SK-N-SH (cell line): ENCODE measurements around the gene ANP32A. TPM values are rescaled to one million over a fixed set of nuclear protein-coding genes. Genes with fewer than 3 reads are reported as not detected.
A peak's percentile ranks its signal among the peaks of the same experiment; 100 is the strongest.

Source experiments
- CTCF ChIA-PET: fragments of 300-600, 350-600 bp; formaldehyde crosslinking; extraction: SDS; loops from one replicate; lab custom pipeline; 2021; lab: Yijun Ruan, JAX
- POLR2A ChIA-PET: fragments of 350-600 bp; sonication (Branson Sonifier 250); formaldehyde crosslinking; extraction: SDS; loops from one replicate; lab custom pipeline; 2020; ENCODE audit warnings: antibody characterized with exemption, inconsistent platforms; lab: Yijun Ruan, JAX
- DNase-seq: peaks from one replicate; pipeline ENCODE4 v3.0.0; 2012
- H2AFZ ChIP-seq: fragments of 200-600 bp; sonication (generic); 2 replicates; pipeline ENCODE4 v1.8.1; 2016; ENCODE audit warnings: antibody characterized with exemption, mild to moderate bottlenecking, low read depth
- H3F3A ChIP-seq: fragments of 200-600 bp; sonication (generic); replicated peaks from 2 replicates; pipeline ENCODE3; 2016; ENCODE audit warnings: antibody characterized with exemption, mild to moderate bottlenecking; ENCODE audit not compliant: insufficient read depth
- H3K27ac ChIP-seq, 2 experiments: fragments of 200-500 bp in 1 of 2; fragments of 200-600 bp in 1 of 2; sonication (Bioruptor generic) in 1 of 2; sonication (generic), shearing (Covaris generic) in 1 of 2; 2 replicates each; pipeline versions ENCODE4 v1.5.1 to v1.6.1; 2014 to 2016; ENCODE audit warnings: low read depth in 2 of 2, inconsistent platforms in 1 of 2, low read length in 1 of 2, mild to moderate bottlenecking in 1 of 2, mixed read lengths in 1 of 2
- H3K27me3 ChIP-seq: fragments of 200-600 bp; sonication (generic), shearing (Covaris generic); 2 replicates; pipeline ENCODE4 v1.6.1; 2016; ENCODE audit warnings: mixed run types; ENCODE audit not compliant: insufficient read depth
- H3K36me3 ChIP-seq, 2 experiments: fragments of 200-500 bp in 1 of 2; fragments of 200-600 bp in 1 of 2; sonication (Bioruptor generic) in 1 of 2; sonication (generic) in 1 of 2; replicated peaks in 1 of 2; 2 replicates each; pipeline versions ENCODE3 to v1.5.1; 2014 to 2016; ENCODE audit warnings: low read length in 1 of 2, mild to moderate bottlenecking in 1 of 2; ENCODE audit not compliant: insufficient read depth in 2 of 2, control insufficient read depth in 1 of 2
- H3K4me1 ChIP-seq, 2 experiments: fragments of 200-500 bp in 1 of 2; fragments of 200-600 bp in 1 of 2; sonication (Bioruptor generic) in 1 of 2; sonication (generic), shearing (Covaris generic) in 1 of 2; 2 replicates each; pipeline versions ENCODE4 v1.5.1 to v1.6.1; 2014 to 2016; ENCODE audit warnings: low read depth in 1 of 2, low read length in 1 of 2, mixed run types in 1 of 2; ENCODE audit not compliant: insufficient read depth in 2 of 2, control insufficient read depth in 1 of 2
- H3K4me2 ChIP-seq: fragments of 200-600 bp; sonication (generic), shearing (Covaris generic); 2 replicates; pipeline ENCODE4 v1.6.1; 2017; ENCODE audit warnings: mixed run types
- H3K4me3 ChIP-seq, 2 experiments: fragments of 200-500 bp in 1 of 2; fragments of 200-600 bp in 1 of 2; sonication (Bioruptor generic) in 1 of 2; sonication (generic), shearing (Covaris generic) in 1 of 2; 2 replicates each; pipeline versions ENCODE4 v1.5.1 to v1.8.1; 2014 to 2016; ENCODE audit warnings: low read depth in 2 of 2, inconsistent platforms in 1 of 2, low read length in 1 of 2, mild to moderate bottlenecking in 1 of 2, mixed read lengths in 1 of 2, moderate library complexity in 1 of 2
- H3K79me2 ChIP-seq: fragments of 200-600 bp; sonication (generic); 2 replicates; pipeline ENCODE4 v1.8.1; 2017; ENCODE audit warnings: mild to moderate bottlenecking; ENCODE audit not compliant: insufficient read depth
- H3K9ac ChIP-seq: fragments of 200-600 bp; sonication (generic); 2 replicates; pipeline ENCODE4 v1.6.1; 2017; ENCODE audit warnings: mixed run types
- H3K9me2 ChIP-seq: fragments of 200-600 bp; sonication (generic); 2 replicates; pipeline ENCODE4 v1.6.1; 2017; ENCODE audit warnings: mixed run types
- H3K9me3 ChIP-seq: fragments of 200-600 bp; sonication (generic); 2 replicates; pipeline ENCODE4 v1.6.1; 2017; ENCODE audit warnings: mixed run types, mild to moderate bottlenecking, moderate library complexity
- H4K20me1 ChIP-seq: fragments of 200-600 bp; sonication (generic); 2 replicates; pipeline ENCODE4 v1.6.1; 2017; ENCODE audit warnings: mild to moderate bottlenecking, mixed run types; ENCODE audit not compliant: insufficient read depth
- CHD2 ChIP-seq: fragments of 150-350 bp; IDR thresholded peaks from 2 replicates; pipeline ENCODE4 v1.6.1; 2018; ENCODE audit warnings: low read length; ENCODE audit not compliant: partially characterized antibody
- ELF1 ChIP-seq: IDR thresholded peaks from 2 replicates; pipeline ENCODE4 v1.4.0; 2012
- EP300 ChIP-seq, 2 experiments: IDR thresholded peaks; 2 replicates each; pipeline versions ENCODE4 v1.4.0 to v1.6.1; 2012; ENCODE audit warnings: borderline replicate concordance in 1 of 2, low read depth in 1 of 2, low read length in 1 of 2
- FOSL2 ChIP-seq: IDR thresholded peaks from 2 replicates; pipeline ENCODE4 v1.4.0; 2012; ENCODE audit warnings: low read depth, mild to moderate bottlenecking, moderate library complexity, borderline replicate concordance
- FOXJ3 ChIP-seq: sonication (generic); formaldehyde crosslinking; IDR thresholded peaks from 2 replicates; pipeline ENCODE4 v1.5.1; 2020; ENCODE audit warnings: mild to moderate bottlenecking, missing genetic modification reagents
- FOXM1 ChIP-seq: IDR thresholded peaks from 2 replicates; pipeline ENCODE4 v1.4.0; 2012; ENCODE audit warnings: low read depth, mild to moderate bottlenecking
- IRF3 ChIP-seq: fragments of 150-350 bp; IDR thresholded peaks from 2 replicates; pipeline ENCODE4 v1.6.1; 2016; ENCODE audit warnings: mild to moderate bottlenecking, low read depth, low read length
- JUND ChIP-seq: IDR thresholded peaks from 2 replicates; pipeline ENCODE4 v1.4.0; 2012
- MAX ChIP-seq: IDR thresholded peaks from 2 replicates; pipeline ENCODE4 v1.4.0; 2012; ENCODE audit warnings: low read depth
- MEF2A ChIP-seq: IDR thresholded peaks from 2 replicates; pipeline ENCODE4 v1.4.0; 2012; ENCODE audit warnings: low read depth, borderline replicate concordance
- MXI1 ChIP-seq: IDR thresholded peaks from 2 replicates; pipeline ENCODE4 v1.6.1; 2012; ENCODE audit warnings: mild to moderate bottlenecking, low read depth, low read length, improper control_type of control experiment
- NFIC ChIP-seq: IDR thresholded peaks from 2 replicates; pipeline ENCODE4 v1.4.0; 2012; ENCODE audit warnings: borderline replicate concordance
- PBX3 ChIP-seq: IDR thresholded peaks from 2 replicates; pipeline ENCODE4; 2012
- RAD21 ChIP-seq: IDR thresholded peaks from 2 replicates; pipeline ENCODE4 v1.6.1; 2012; ENCODE audit warnings: mild to moderate bottlenecking, low read length
- REST ChIP-seq: IDR thresholded peaks from 2 replicates; pipeline ENCODE4 v1.6.1; 2012; ENCODE audit warnings: mild to moderate bottlenecking, low read depth, low read length, moderate library complexity
- TEAD4 ChIP-seq: IDR thresholded peaks from 2 replicates; pipeline ENCODE4 v1.4.0; 2012; ENCODE audit warnings: mild to moderate bottlenecking, borderline replicate concordance; ENCODE audit not compliant: insufficient read depth
- USF1 ChIP-seq: IDR thresholded peaks from 2 replicates; pipeline ENCODE4 v1.4.0; 2012; ENCODE audit warnings: low read depth, borderline replicate concordance
- YY1 ChIP-seq: IDR thresholded peaks from 2 replicates; pipeline ENCODE4 v1.4.0; 2012; ENCODE audit warnings: low read depth, mild to moderate bottlenecking
- WGBS: methylation state at CpG from one replicate; pipeline ENCODE4 v1.1.6; 2017; ENCODE audit warnings: low lambda C conversion rate; 5-methylcytosine and 5-hydroxymethylcytosine counted together
- polyA plus RNA-seq, 3 experiments: library from polyadenylated mRNA; depleted of rRNA; stranded (reverse); fragments of >200 nt; gene quantifications; 2 replicates each; pipeline ENCODE4 v1.2.3, GENCODE V29; 2012

The ANP32A gene
- 58.4 and 61.7 TPM in 2 replicates for polyA plus RNA-seq (2012; rRNA removed)
- polyA plus RNA-seq (2012; cell fraction: cytosol; rRNA removed): 78.1 and 80.4 TPM in 2 replicates
- polyA plus RNA-seq (2012; cell fraction: nucleus; rRNA removed): 24.1 and 31.7 TPM in 2 replicates

- Histone ChIP-seq H2AFZ (peak within 1 kb of the TSS; percentile 83), H3K4me1 (peaks cover 0 to 22% of the 10 kb centered on the region in 2 experiments), H3K36me3 (peaks cover 0 to 4% of the 10 kb centered on the region in 2 experiments), H3K9me2 (no peaks in the 10 kb centered on the region), H4K20me1 (no peaks in the 10 kb centered on the region; the same call in 1 of the 2 replicates), H3F3A (peaks cover 3% of the 10 kb centered on the region), H3K4me2 (peak within 1 kb of the TSS; percentile 92)
- POLR2A ChIA-PET: no interaction called here
- TF ChIP-seq MXI1 (peak; percentile 55; the same call in 1 of the 2 replicates), MAX (peak; percentile 40; the same call in 1 of the 2 replicates), EP300 (IDR thresholded peaks at IDR 0.05; ENCODE audit: borderline replicate concordance in 1 of 2, low read depth in 1 of 2, low read length in 1 of 2) (no peak), CHD2 (peak; percentile 95), IRF3 (peak; percentile 87), TEAD4 (no peak), PBX3 (peak; percentile 99)
- TF ChIP-seq, all 33 proteins: peak for 5
- Histone ChIP-seq H3K9ac (peak within 1 kb of the TSS; percentile 96), H3K9me3 (no peaks in the 10 kb centered on the region), H3K4me3 (peak within 1 kb of the TSS; percentile 89 to 92), H3K27me3 (no peaks in the 10 kb centered on the region), H3K79me2 (peaks cover 60% of the 10 kb centered on the region), H3K27ac (peak within 1 kb of the TSS; percentile 87 to 98)
- peak; percentile 100 for DNase-seq
- WGBS: under 1% methylated on average over 41 of the region's 81 CpGs
- CTCF ChIA-PET: interaction anchor here (0.6 to 1.1 kb wide), 2 partner anchors 16 to 189 kb away, joined by 3 read pairs; no protein-coding TSS in a partner anchor
Observed at GRCh38 chr15:68820295-68821189, at the start of gene ANP32A. ANP32A (minus strand) TSS chr15:68820895; CDS start chr15:68820751, 144 bp downstream.

- 29% methylated on average over 2 of the region's 2 CpGs for WGBS
- H2AFZ ChIP-seq: no peak overlapping the region
- no peaks in the 10 kb centered on the region for H3K79me2 ChIP-seq
- POLR2A ChIA-PET: no interaction called here
- CTCF ChIA-PET: interaction anchor here (0.8 to 1.6 kb wide), 5 partner anchors 11 to 314 kb away, joined by 3 to 7 read pairs (median 3); no protein-coding TSS in a partner anchor
- no peak overlapping the region for H3K4me2 ChIP-seq
- H3K9ac ChIP-seq: no peak overlapping the region
- H3F3A ChIP-seq: no peaks in the 10 kb centered on the region
- no peak for TF ChIP-seq MEF2A
- TF ChIP-seq FOXJ3 (CRISPR knock-in tag): no peak
- no peak for TF ChIP-seq FOXM1
- no peak for TF ChIP-seq RAD21
- TF ChIP-seq ELF1: no peak
- TF ChIP-seq FOSL2: no peak
- TF ChIP-seq REST: no peak
- no peak for TF ChIP-seq YY1
- TF ChIP-seq JUND: no peak
- TF ChIP-seq NFIC: no peak
- TF ChIP-seq CHD2: no peak
- no peak for TF ChIP-seq USF1
- TF ChIP-seq MXI1: no peak
- TF ChIP-seq MAX: no peak
- no peak for DNase-seq
- H3K9me2 ChIP-seq: no peaks in the 10 kb centered on the region
- no peaks in the 10 kb centered on the region for H3K36me3 ChIP-seq
- H3K27me3 ChIP-seq: peaks cover 14% of the 10 kb centered on the region; the same call in 1 of the 2 replicates
- H3K9me3 ChIP-seq: no peaks in the 10 kb centered on the region
- H3K4me3 ChIP-seq: no peak overlapping the region
- H4K20me1 ChIP-seq: no peaks in the 10 kb centered on the region
- no peaks in the 10 kb centered on the region for H3K4me1 ChIP-seq
- no peak overlapping the region for H3K27ac ChIP-seq
Observed at GRCh38 chr15:68868296-68868695, 47.6 kb upstream of the ANP32A start.
